Fibroblast of upper back skin (primary cell): Measurements from ENCODE around the gene ZNF107.
"Not testable (repeated sequence)": the region's sequence is repeated elsewhere in the genome, so short reads cannot be mapped to it uniquely, and the experiment has no call there.

ENCODE experiments used
- DNase-seq: peaks from one replicate; pipeline ENCODE4 v3.0.0-alpha.2; 2013

The ZNF107 gene

DNA sequence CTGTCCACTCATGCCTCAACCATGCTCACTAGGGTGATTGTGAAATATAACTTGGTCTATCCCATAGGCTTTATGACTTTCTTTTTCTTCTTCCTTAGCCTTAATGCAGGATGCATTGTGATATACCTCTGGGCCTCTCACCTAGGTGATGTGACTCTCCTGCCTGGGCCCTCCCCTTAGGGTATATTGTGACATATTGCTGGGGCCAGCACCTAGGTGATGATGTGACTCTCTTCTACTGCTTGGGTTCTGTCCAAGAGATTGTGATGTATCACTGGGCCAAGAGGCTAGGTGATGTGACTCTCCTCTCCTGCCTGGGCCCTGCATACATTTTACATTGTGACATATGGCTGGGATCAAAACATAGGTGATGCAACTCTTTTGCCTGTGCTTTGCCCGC is 14.7 kb upstream of the ZNF107 start:
- DNase-seq = no peak

DNA sequence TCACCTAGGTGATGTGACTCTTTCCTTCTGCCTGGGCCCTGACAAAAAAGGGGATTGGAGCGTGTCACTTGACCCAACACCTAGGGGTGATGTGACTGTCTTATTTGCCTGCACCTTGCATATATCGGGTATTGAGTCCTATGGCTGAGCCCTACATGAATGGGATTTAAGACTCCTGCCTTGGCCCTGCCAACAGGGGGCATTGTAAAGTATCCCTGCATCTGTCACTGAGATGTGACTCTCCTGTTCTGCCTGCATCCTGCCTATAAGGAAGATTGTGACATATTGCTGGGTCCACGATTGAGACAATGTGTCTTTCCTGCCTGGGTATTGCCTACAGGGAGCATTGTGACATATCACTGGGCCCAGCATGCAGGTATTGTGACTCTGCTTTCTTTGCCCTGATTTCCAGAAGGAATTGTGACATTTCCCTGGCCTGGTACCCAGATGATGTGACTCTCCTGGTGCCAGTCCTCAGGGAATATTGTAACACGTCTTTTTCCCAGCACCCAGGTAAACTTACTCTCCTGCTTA is 14.2 kb upstream of the ZNF107 start:
- DNase-seq = no peak

DNA sequence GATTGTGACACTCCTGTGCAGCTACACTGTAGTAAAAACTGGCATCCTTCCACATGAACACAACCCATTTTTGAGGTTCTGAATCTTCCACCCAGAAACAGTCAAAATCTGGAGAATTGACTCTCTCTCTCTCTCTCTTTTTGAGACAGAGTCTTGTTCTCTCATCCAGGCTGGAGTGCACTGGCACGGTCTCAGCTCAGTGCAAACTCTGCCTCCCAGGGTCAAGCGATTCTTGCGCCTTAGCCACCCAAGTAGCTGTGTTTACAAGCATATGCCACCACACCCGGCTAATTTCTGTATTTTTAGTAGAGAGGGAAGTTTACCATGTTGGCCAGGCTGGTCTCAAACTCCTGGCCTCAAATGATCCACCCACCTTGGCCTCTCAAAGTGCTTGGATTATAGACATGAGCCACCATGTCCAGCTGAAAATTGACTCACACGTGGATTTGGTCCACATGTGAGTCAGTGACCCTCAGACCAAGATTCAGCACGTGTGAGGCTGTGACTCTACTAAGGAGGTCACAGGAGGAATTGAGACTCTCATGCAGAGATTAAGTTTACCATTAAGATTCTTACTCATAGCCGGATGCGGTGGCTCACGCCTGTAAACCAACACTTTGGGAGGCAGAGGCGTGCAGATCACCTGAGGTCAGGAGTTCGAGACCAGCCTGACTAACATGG is 12.1 kb upstream of the ZNF107 start:
- DNase-seq = no peak

DNA sequence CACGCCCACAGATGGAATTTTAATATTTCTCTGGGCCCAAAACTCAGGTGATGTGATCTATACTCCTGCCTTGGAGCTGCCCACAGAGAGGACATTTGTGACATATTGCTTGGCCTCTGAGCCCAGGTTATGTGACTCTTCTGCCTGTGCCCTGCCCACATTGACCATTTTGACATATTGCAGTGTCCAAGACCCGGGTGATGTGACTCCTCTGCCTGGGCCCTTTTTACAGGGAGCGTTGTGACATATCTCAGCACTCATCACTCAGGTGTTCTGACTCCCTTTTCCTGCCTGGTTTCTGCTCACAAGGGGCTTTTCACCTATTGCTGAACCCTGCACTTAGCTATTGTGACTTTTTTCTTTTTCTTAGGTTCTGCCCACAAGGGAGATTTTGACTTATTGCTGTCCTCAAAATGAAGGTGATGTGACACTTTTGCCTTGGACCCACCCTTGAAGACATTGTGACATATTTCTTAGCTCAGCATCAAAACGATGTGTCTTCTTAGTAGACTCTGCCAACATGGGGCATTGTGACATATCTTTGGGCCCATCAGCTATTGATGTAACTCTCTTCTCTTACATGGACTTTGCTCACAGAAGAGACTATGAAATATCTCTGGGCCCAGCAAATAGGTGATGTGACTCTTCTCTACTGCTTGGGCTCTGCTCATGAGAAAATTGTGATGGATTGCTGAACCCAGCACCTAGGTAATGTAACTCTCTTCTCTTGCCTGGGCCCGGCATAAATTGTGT is 11.0 kb upstream of the ZNF107 start:
- no peak for DNase-seq

DNA sequence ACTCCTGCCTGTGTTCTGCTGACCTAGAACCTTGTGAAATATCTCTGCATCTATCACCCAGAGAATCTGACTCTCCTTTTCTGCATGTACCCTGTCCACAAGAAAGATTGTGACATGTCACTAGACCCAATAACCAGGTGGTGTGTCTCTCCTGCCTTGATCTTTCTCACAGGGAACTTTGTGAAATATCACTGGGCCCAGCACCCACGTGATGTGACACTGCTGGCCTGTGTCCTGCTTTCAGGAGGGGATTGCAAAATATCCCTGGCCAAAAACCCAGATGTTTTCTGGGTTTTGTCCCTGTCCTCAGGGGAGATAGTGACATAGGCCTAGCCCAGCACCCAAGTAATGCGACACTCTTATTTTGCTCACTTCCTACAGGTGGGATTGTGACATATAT is 10.1 kb upstream of the ZNF107 start:
- no peak for DNase-seq

DNA sequence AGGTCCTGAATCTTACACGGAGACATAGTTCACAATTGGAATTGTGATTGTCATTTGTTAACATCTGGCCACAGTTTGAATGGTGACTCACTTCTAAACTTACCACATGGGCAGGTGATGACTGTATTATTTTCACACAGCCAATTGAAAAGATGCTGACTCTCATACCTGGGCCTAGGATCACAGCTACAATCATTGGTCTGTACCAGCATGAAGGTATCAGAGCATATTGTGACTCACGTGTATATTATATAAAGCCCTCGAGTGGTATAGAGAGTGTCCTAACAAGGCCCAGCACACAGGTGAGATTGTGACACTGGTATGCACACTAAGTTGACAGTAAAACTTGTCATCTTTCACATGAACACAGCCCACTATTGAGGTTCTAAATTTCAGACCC is 9.4 kb upstream of the ZNF107 start:
- DNase-seq = no peak

DNA sequence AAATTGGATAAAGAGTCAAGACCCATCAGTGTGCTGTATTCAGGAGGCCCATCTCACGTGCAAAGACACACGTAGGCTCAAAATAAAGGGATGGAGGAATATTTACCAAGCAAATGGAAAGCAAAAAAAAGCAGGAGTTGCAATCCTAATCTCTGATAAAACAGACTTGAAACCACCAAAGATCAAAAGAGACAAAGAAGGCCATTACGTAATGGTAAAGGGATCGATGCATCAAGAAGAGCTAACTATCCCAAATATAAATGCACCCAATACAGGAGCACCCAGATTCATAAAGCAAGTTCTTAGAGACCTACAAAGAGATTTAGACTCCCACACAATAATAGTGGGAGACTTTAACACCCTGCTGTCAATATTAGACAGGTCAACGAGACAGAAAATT is 3.8 kb upstream of the ZNF107 start:
- not testable (repeated sequence) for DNase-seq

DNA sequence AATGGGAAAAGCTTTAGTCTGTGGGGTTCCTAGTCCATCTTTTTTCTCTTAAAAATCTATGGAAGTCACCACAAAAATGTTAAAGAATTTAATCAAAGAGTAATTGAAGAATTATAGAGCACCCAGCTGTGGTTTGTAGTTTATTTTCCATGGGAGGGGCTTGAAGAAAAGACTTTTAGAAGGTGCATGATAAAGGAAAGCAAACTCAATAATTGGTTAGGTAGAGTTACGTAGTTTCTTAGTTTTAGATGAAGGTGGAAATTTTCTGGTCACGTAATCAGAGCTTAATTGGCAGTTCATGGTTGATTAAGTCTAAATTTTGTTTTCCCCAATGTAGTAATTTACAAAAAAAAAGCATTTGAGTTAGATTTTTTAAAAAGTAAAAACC is 724 bp downstream of the ZNF107 start:
- DNase-seq = no peak

DNA sequence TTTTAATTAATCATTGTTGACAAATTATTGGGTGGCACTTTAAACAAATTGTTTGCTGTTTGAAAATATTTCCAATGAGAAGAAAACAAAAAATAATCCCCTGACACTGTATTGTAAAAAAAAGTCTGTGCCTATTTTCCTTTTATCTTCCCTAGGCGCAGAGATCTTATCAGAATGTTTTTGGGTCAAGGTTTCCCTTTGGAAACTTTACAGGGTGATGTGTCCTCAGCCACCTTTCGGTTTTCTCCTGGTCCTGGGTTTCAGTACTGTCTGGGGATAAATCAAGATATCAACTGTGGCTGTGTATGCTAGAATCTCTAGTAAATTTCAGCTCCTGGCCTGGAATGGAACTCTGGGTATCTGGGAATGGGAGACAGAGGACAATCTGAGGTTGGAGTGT is 1.4 kb downstream of the ZNF107 start:
- no peak for DNase-seq

DNA sequence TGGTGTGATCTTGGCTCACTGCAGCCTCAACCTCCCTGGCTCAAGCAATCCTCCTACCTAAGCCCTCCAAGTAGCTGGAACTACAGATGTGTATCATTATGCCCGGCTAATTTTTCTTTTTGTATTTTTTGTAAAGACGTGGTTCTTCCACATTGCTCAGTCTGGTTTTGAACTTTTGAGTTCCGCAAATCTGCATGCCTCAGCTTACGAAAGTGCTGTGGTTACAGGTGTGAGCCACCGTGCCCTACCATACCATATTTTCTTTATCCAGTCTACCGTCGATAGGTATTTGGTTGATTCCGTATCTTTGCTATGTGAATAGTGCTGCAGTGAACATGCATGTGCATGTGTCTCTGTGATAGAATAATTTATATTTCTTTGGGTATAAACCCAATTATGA is 6.5 kb downstream of the ZNF107 start:
- DNase-seq = no peak

DNA sequence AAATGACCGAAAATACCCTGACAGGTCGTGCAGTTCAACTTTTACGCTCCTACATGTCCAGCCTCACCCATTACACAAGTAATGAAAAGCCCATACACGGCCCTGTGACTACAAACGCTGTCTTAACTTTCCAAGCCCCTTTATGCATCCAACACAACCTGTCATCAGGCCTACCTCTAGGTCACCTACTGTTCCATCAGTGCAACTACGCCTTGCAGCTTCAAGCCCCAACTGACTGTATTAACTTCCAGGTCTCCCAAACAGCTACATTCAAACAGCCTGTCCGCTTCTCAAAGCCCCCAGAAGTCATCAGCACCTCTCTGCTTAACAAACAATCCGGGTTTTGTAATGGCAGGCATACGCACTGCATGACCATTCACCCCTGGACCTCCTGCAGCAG is 19.2 kb downstream of the ZNF107 start:
- no peak for DNase-seq

DNA sequence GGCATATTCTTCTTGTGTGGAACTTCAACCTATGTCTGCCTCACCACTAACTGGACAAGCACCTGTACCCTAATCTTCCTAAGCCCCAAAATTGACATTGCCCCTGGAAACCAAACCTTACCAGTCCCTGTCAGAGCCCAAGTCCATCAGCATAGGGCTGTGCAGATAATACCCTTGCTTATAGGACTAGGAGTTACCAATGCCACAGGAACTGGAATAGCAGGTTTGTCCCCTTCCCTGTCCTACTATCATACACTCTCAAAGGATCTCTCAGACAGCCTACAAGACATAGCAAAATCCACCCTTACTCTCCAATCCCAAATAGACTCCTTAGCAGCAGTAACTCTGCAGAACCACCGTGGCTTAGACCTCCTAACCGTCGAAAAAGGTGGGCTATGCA is 19.8 kb downstream of the ZNF107 start:
- DNase-seq = no peak

DNA sequence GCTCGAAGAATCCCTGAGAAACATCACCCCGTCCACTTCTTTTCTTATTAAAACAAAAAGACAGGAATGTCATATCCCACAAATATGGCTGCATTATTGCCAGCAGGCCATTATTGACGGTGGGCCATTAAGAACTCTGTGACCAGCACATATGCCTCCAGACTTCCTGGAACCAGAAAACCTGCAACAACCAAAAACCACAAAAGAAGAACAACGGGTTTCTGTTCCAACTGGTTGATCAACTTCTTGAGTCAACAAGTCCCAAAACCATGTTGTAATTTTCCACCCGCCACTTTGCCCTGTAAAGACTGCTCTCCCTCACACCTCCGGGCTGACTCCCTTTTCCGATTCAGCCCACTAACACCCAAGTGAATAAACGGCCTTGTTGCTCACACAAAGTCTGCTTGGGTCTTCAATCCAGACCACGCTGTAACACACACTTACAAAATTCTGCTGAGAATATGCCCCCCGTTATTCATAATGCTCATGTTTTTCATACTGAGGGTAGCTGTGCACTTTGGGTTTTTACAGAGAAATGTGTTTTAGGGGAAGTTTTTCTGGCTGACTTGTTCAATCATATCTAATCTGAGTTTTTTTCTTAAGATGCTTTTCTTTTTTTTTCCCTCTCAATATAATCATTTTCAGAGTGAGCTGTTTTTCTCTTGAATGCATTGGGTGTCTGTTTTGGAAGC is 20.7 kb downstream of the ZNF107 start:
- no peak for DNase-seq

DNA sequence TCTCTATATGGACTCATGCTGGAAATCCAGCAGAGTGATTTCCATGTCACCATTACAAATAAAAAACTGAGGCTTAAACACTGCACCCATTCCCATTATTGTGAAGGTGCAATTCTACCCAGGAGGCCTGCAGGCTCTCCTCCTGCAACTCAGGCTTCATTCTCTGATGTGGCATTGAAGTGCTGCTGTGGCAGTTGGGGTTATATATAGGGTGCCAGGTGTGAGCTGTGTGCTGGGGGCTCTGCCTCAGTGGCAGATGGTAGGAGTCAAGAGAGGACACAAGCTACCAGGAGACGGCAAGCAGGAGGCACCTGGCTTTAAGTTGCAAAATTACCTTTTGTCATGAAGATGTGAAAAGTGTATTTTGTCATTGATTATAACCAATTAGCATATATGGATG is 21.3 kb downstream of the ZNF107 start:
- no peak for DNase-seq

DNA sequence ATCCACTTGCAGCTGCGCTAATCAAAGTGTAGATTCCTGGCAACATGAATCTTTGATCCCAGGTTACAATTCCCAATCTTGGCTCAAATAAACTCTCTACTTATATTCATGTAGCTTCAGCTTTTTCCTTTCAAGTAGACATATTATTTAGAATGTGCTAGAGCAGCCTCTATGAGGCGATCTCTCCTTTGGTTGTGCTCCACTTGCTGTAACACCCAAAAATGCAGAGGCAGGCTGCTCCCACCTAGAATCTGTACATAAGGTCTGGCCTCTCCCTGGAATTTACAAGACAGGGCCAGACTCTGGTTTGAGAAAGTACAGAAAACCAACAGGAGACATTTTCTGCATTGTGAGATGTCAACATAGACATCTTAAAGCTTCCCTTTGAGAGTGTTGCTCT is 23.1 kb downstream of the ZNF107 start:
- no peak for DNase-seq

DNA sequence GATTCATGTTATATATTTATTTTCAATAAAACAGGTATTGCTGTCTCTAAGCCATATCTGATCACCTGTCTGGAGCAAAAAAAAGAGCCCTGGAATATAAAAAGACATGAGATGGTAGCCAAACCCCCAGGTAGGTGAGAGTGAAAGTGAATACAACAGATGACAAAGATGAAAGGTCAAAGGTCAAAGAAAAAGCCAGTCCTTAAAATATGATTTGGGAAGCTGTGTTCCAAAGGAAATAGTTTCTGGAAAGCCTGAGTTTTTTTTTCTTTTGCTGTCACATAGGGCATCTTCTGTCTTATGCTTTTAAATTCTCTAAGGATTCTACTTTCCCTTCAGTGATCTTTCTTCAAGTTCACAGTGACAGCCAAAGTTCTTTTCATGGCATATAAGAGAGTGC is 25.9 kb downstream of the ZNF107 start:
- no peak for DNase-seq

DNA sequence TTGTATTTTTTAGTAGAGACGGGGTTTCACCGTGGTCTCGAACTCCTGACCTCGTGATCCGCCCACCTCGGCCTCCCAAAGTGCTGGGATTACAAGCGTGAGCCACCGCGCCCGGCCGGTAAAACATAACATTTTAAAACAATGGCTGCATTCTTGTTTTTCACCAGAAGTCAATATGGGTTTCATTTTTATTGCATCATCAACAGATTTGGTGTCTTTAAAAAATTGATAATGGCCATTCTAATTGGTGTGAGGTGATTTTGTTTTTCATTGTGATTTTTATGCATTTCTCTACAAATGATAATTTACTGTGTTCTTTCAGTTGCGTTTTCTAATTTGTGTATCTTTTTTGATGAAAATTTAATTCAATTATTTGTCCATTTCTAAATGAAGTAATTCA is 31.9 kb downstream of the ZNF107 start:
- DNase-seq = not testable (repeated sequence)

DNA sequence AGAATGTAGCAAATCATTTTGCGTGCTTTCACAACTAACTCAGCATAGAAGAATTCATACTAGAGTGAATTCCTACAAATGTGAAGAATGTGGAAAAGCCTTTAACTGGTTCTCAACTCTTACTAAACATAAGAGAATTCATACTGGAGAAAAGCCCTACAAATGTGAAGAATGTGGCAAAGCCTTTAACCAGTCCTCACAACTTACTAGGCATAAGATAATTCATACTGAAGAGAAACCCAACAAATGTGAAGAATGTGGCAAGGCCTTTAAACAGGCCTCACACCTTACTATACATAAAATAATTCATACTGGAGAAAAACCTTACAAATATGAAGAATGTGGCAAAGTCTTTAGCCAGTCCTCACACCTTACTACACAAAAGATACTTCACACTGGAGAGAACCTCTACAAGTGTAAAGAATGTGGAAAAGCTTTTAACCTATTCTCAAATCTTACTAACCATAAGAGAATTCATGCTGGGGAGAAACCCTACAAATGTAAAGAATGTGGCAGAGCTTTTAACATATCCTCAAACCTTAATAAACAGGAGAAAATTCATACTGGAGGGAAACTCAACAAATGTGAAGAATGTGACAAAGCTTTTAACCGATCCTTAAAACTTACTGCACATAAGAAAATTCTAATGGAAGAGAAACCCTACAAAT is 40.8 kb downstream of the ZNF107 start:
- DNase-seq = no peak

DNA sequence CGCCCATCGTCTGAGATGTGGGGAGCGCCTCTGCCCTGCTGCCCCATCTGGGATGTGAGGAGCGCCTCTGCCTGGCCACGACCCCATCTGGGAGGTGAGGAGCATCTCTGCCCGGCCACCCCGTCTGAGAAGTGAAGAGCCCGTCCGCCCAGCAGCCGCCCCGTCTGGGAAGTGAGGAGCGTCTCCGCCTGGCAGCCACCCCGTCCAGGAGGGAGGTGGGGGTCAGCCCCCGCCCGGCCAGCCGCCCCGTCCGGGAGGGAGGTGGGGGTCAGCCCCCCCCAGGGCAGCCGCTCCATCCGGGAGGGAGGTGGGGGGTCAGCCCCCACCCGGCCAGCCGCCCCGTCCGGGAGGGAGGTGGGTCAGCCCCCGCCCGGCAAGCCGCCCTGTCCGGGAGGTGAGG is 52.0 kb downstream of the ZNF107 start:
- not testable (repeated sequence) for DNase-seq

DNA sequence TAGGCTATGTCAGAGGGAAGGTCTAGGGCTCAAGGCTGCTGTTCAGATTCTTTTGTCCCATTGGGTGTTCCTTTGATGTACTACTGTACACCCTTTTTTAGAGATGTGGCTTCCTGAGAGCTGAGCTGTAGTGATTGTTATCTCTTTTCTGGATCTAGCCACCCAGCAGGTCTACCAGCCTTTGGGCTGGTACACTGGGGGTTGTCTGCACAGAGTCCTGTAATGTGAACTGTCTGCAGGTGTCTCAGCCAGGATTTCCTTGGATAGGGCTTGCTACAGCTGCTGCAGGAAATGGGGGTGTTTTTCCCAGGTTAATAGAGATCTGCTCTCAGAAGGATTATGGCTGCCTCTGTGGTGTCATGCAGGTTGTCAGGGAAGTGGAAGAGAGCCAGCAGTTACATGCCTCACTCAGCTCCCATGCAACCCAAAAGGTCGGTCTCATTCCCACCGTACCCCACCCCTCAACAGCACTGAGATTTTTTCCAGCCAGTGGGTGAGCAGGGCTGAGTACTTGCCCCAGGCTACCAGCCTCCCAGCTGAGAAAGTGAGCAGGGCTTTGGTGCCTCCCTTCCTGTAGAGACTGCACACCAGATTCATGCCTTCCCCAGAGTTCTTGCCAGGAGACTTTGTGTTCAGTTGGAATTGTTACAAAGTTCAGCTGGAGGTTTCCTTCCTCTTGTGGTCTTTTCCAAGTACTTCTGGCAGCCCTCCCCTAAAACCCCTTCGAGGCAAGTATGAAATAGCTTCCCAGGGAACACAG is 63.3 kb downstream of the ZNF107 start:
- no peak for DNase-seq

DNA sequence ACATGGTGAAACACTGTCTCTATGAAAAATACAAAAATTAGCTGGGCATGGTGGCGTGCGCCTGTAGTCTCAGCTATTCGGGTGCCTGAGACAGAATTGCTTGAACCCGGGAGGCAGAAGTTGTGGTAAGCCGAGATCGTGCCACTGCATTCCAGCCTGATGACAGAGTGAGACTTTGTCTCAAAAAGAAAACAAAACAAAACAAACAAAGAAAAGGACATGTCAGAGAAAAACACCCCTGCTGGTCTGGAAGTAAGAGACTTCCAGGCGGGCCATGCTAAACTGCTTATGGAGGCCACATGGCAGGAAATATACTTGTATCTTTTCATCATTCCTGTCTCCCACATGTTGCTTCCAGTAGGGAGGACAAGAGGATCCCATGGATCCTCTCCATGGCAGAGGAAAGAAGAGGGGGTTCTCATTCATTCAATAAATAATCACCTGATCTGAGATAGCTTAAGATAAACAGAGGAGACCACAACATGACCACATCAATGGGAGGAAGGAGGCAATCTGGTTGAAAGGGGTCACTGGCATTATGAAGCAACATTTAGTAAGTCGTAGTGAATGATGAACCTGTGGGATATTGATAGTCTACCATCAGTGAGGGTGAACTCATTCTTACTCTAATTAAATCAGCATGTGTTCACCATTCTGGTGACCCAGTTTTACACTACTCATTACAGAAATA is 67.8 kb downstream of the ZNF107 start:
- no peak for DNase-seq

DNA sequence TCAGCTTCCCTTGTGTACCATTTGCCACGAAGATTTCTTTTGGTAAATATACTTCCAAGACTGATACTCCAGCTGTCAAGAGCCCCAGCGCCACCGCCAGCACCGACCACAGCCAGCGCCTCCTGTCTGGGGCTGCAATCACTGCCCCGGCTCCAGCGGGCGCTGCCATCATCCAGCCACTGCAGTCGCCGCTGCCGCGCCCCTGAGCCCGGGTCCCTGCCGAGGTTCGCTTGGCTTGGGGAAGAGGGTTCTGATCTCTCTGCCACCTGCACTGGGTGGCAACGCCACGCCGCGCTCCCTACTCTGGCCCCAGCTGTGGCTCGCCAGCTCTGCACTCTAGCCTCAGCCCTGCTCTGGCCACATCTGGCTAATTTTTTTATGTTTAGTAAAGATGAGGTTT is 70.6 kb downstream of the ZNF107 start:
- no peak for DNase-seq
